Measurements from ENCODE around the gene GPHN. TPM values are rescaled to one million over a fixed set of nuclear protein-coding genes. Genes with fewer than 3 reads are reported as not detected.

The GPHN gene
- polyA plus RNA-seq, 1 of the 3 experiments (the other 2 are of a cell fraction), result 6.9 TPM

DNA sequence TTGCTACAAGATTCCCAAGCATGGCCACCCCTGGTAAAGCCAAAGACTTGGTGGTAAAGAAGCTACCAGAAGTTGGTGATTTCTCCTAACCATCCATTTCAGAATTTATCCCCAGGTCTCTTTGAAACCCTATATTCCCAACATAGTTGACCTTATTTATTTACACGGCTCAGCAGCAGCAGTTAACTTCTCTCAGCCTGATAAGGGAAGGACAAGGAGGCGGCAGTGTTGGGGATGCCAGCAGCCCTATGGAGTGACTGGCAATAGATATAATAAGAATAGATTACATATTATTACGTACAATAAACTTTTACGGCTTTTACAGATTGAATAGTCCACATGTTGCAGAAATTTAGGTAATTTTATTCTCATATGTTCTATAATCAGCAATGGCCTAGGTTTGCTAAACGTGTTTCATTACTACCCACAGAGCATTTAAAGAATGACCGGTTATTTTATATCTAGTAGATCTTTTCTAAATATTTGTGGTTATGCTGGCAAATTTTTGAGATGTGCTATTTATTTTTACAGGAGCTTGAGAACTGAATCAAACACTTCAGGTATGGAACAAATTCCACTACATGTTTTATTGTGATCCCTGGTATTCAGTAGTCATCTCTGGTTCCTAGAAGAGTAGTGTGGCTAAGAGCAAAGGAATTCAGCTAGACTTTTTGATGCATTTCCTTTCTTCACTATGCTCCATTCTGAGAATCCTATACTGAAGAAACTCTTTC lies 713.5 kb downstream of the GPHN start:
- H2AFZ ChIP-seq (ENCODE audit: low read depth), result peak overlapping the region; percentile 33; the same call in 1 of the 2 replicates
- H3K27ac ChIP-seq (ENCODE audit: low read depth in 2 of 2, low read length in 1 of 2), result peak overlapping the region; percentile 43 to 61; a peak in 3 of 4 replicates
- peaks cover 4% of the 10 kb centered on the region; the same call in 1 of the 2 replicates for H3K9me3 ChIP-seq
- H3K27me3 ChIP-seq (ENCODE audit: insufficient read depth), result no peaks in the 10 kb centered on the region
- H3K4me3 ChIP-seq (ENCODE audit: low read depth in 2 of 2, low read length in 1 of 2), result no peak overlapping the region
- WGBS (ENCODE audit: low lambda C conversion rate), result 61% methylated on average over 6 of the region's 6 CpGs
- no peaks in the 10 kb centered on the region for H3K36me3 ChIP-seq (replicated peaks in 1 of 2; ENCODE audit: control insufficient read depth in 1 of 2, insufficient read depth in 2 of 2, low read length in 1 of 2)
- H3K9ac ChIP-seq, result no peak overlapping the region
- no peaks in the 10 kb centered on the region for H3K79me2 ChIP-seq (ENCODE audit: insufficient read depth)
- peak overlapping the region; percentile 25; the same call in 1 of the 2 replicates for H3K4me2 ChIP-seq
- H4K20me1 ChIP-seq (ENCODE audit: insufficient read depth), result no peaks in the 10 kb centered on the region
- peaks cover 16% of the 10 kb centered on the region for H3F3A ChIP-seq (replicated peaks; ENCODE audit: insufficient read depth)
- H3K9me2 ChIP-seq, result no peaks in the 10 kb centered on the region
- peaks cover 0 to 16% of the 10 kb centered on the region in 2 experiments; a peak in 2 of 4 replicates for H3K4me1 ChIP-seq (ENCODE audit: control insufficient read depth in 1 of 2, insufficient read depth in 2 of 2, low read depth in 1 of 2, low read length in 1 of 2)
- ChIA-PET CTCF (interaction anchor here (0.9 to 1.2 kb wide), 2 partner anchors 11 to 55 kb away, joined by 3 read pairs; no protein-coding TSS in a partner anchor), POLR2A (no interaction called here)
- no peak for DNase-seq
- TF ChIP-seq, protein P1, sequence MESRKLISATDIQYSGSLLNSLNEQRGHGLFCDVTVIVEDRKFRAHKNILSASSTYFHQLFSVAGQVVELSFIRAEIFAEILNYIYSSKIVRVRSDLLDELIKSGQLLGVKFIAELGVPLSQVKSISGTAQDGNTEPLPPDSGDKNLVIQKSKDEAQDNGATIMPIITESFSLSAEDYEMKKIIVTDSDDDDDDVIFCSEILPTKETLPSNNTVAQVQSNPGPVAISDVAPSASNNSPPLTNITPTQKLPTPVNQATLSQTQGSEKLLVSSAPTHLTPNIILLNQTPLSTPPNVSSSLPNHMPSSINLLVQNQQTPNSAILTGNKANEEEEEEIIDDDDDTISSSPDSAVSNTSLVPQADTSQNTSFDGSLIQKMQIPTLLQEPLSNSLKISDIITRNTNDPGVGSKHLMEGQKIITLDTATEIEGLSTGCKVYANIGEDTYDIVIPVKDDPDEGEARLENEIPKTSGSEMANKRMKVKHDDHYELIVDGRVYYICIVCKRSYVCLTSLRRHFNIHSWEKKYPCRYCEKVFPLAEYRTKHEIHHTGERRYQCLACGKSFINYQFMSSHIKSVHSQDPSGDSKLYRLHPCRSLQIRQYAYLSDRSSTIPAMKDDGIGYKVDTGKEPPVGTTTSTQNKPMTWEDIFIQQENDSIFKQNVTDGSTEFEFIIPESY (IDR thresholded peaks at IDR 0.05; ENCODE audit: borderline replicate concordance, low read depth), result 0 out of 2 replicates have a peak, but pooled peaks have one; percentile 26
- peak; percentile 57 for TF ChIP-seq PBX3 (IDR thresholded peaks at IDR 0.05)
- TF ChIP-seq RAD21 (IDR thresholded peaks at IDR 0.05; ENCODE audit: low read length), result no peak
- TF ChIP-seq RXRA (IDR thresholded peaks at IDR 0.05; ENCODE audit: borderline replicate concordance, low read depth), result peak; percentile 25; the same call in 1 of the 2 replicates
- TF ChIP-seq GABPA (IDR thresholded peaks at IDR 0.05; ENCODE audit: low read depth), result no peak
- no peak for TF ChIP-seq ELF1 (IDR thresholded peaks at IDR 0.05)
- TF ChIP-seq TEAD4 (IDR thresholded peaks at IDR 0.05; ENCODE audit: borderline replicate concordance, insufficient read depth), result peak; percentile 91
- peak; percentile 40; the same call in 1 of the 2 replicates for TF ChIP-seq MEF2A (IDR thresholded peaks at IDR 0.05; ENCODE audit: borderline replicate concordance, low read depth)
- peak; percentile 32; the same call in 1 of the 2 replicates for TF ChIP-seq MAX (IDR thresholded peaks at IDR 0.05; ENCODE audit: low read depth)
- peak; percentile 76 for TF ChIP-seq FOSL2 (IDR thresholded peaks at IDR 0.05; ENCODE audit: borderline replicate concordance, low read depth)
- peak; percentile 11 to 75; a peak in 2 of 4 replicates for TF ChIP-seq EP300 (IDR thresholded peaks at IDR 0.05; ENCODE audit: borderline replicate concordance in 1 of 2, low read depth in 1 of 2, low read length in 1 of 2)
- peak; percentile 21; the same call in 1 of the 2 replicates for TF ChIP-seq POLR2AphosphoS5 (IDR thresholded peaks at IDR 0.05; ENCODE audit: low read depth, low read length)
- TF ChIP-seq NFIC (IDR thresholded peaks at IDR 0.05; ENCODE audit: borderline replicate concordance), result peak; percentile 28; the same call in 1 of the 2 replicates
- peak; percentile 83 for TF ChIP-seq JUND (IDR thresholded peaks at IDR 0.05)
- TF ChIP-seq TCF12 (IDR thresholded peaks at IDR 0.05), result peak; percentile 75
- no peak for TF ChIP-seq SIN3A (IDR thresholded peaks at IDR 0.05; ENCODE audit: borderline replicate concordance, low read depth, low read length)
- TF ChIP-seq, protein P2, sequence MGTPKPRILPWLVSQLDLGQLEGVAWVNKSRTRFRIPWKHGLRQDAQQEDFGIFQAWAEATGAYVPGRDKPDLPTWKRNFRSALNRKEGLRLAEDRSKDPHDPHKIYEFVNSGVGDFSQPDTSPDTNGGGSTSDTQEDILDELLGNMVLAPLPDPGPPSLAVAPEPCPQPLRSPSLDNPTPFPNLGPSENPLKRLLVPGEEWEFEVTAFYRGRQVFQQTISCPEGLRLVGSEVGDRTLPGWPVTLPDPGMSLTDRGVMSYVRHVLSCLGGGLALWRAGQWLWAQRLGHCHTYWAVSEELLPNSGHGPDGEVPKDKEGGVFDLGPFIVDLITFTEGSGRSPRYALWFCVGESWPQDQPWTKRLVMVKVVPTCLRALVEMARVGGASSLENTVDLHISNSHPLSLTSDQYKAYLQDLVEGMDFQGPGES (IDR thresholded peaks at IDR 0.05; ENCODE audit: low read depth, low read length), result no peak

All from SK-N-SH (cell line).